ENCODE measurements around the gene ZNF444. TPM values are rescaled to one million over a fixed set of nuclear protein-coding genes. Genes with fewer than 3 reads are reported as not detected.

ZNF444 gene
- polyA plus RNA-seq, 2 of the 4 experiments (the other 2 are of a cell fraction), result 16.5 to 26.2 TPM

DNA sequence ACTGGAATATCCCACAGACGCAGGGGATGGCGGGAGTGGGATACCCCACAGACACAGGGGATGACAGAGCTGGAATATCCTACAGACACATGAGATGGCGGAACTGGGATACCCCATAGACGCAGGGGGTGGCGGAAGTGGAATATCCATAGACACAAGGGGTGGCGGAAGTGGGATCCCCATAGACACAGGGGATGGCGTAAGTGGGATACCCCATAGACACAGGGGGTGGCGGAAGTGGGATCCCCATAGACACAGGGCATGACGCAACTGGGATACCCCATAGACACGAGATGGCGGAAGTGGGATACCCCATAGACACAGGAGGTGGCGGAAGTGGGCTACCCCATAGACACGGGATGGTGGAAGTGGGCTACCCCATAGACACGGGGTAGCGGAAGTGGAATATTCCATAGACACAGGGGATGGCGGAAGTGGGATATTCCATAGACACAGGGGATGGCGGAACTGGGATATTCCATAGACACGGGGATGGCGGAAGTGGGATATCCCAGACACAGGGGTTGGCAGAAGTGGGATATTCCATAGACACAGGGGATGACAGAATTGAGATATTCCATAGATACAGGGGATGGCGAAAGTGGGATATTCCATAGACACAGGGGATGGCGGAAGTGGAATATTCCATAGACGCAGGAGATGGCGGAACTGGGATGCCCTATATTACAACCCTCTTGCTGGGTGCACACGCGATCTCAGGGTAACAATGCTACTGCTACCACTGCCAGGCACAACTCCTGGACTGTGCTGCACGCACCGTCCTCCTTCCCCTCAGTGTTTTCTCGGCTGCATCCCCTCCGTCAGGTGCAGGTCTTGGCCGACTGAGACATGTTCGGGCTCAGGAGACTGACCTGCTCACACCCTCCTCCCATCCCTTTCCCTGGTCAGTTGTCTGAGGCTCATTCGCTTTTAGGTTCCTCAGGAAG lies 48.1 kb upstream of the ZNF444 start:
- FAIRE-seq (no peak), ATAC-seq (no peak), DNase-seq (ENCODE audit: low read depth in 1 of 2, low spot score in 1 of 2) (no peak)
- Histone ChIP-seq H3K27ac (no peak overlapping the region; a peak in 1 of 6 replicates), H3K4me2 (peak overlapping the region; percentile 96), H3K4me1 (peaks cover 18% of the 10 kb centered on the region), H3K9me3 (no peaks in the 10 kb centered on the region), H3K4me3 (peak overlapping the region; percentile 54; the same call in 1 of the 3 replicates)
- CTCF ChIA-PET, result interaction anchor here (0.7 kb wide), 1 partner anchor 27 kb away, joined by 3 read pairs; no protein-coding TSS in a partner anchor
- POLR2A ChIA-PET, result no interaction called here
- TF ChIP-seq, protein P1, sequence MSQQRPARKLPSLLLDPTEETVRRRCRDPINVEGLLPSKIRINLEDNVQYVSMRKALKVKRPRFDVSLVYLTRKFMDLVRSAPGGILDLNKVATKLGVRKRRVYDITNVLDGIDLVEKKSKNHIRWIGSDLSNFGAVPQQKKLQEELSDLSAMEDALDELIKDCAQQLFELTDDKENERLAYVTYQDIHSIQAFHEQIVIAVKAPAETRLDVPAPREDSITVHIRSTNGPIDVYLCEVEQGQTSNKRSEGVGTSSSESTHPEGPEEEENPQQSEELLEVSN (IDR thresholded peaks at IDR 0.05; ENCODE audit: borderline replicate concordance, low read depth), result no peak
- TF ChIP-seq FOSL2 (IDR thresholded peaks at IDR 0.05) (no peak), FOSL2 (CRISPR knock-in tag; IDR thresholded peaks at IDR 0.05) (no peak)
- WGBS (ENCODE audit: missing lambda C conversion rate), result 95% methylated on average over 32 of the region's 32 CpGs

DNA sequence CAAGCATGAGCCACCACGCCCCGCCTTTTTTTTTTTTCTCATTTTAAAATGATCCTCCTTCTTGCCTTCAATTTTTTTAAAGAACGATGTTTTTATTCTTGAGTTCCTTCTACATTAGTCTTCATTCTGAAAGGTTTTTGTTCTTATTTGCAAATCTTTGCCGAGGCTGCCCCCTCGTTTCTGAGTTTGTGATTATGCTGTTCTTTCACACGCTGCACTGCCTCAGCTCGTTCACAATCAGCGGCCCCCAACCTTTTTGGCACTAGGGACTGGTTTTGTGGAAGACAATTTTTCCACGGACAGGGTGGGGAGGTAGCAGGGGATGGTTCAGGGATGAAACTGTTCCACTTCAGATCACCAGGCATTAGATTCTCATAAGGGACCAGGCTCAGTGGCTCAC lies 46.6 kb upstream of the ZNF444 start:
- Histone ChIP-seq H3K27ac (no peak overlapping the region), H3K4me1 (peaks cover 18% of the 10 kb centered on the region), H3K4me3 (no peak overlapping the region), H3K9me3 (no peaks in the 10 kb centered on the region), H3K4me2 (no peak overlapping the region)
- DNase-seq (ENCODE audit: low read depth in 1 of 2, low spot score in 1 of 2) (no peak), FAIRE-seq (no peak), ATAC-seq (no peak)
- TF ChIP-seq CHD4 (IDR thresholded peaks at IDR 0.05; ENCODE audit: borderline replicate concordance), result no peak
- TF ChIP-seq PBX3 (IDR thresholded peaks at IDR 0.05), result no peak
- no peak for TF ChIP-seq ZC3H11A (IDR thresholded peaks at IDR 0.05)
- TF ChIP-seq, protein P2, sequence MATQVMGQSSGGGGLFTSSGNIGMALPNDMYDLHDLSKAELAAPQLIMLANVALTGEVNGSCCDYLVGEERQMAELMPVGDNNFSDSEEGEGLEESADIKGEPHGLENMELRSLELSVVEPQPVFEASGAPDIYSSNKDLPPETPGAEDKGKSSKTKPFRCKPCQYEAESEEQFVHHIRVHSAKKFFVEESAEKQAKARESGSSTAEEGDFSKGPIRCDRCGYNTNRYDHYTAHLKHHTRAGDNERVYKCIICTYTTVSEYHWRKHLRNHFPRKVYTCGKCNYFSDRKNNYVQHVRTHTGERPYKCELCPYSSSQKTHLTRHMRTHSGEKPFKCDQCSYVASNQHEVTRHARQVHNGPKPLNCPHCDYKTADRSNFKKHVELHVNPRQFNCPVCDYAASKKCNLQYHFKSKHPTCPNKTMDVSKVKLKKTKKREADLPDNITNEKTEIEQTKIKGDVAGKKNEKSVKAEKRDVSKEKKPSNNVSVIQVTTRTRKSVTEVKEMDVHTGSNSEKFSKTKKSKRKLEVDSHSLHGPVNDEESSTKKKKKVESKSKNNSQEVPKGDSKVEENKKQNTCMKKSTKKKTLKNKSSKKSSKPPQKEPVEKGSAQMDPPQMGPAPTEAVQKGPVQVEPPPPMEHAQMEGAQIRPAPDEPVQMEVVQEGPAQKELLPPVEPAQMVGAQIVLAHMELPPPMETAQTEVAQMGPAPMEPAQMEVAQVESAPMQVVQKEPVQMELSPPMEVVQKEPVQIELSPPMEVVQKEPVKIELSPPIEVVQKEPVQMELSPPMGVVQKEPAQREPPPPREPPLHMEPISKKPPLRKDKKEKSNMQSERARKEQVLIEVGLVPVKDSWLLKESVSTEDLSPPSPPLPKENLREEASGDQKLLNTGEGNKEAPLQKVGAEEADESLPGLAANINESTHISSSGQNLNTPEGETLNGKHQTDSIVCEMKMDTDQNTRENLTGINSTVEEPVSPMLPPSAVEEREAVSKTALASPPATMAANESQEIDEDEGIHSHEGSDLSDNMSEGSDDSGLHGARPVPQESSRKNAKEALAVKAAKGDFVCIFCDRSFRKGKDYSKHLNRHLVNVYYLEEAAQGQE (IDR thresholded peaks at IDR 0.05), result no peak
- no peak for TF ChIP-seq MYC (IDR thresholded peaks at IDR 0.05; ENCODE audit: borderline replicate concordance, low read length)
- no peak for TF ChIP-seq CBX2 (IDR thresholded peaks at IDR 0.05; ENCODE audit: borderline replicate concordance, low read depth)
- TF ChIP-seq, protein P1 (IDR thresholded peaks at IDR 0.05; ENCODE audit: borderline replicate concordance, low read depth), result no peak
- TF ChIP-seq CEBPB (IDR thresholded peaks at IDR 0.05), result no peak
- TF ChIP-seq KDM1A (IDR thresholded peaks at IDR 0.05; ENCODE audit: low read depth), result no peak
- no peak for TF ChIP-seq NR3C1 (IDR thresholded peaks at IDR 0.05)
- TF ChIP-seq JUNB (IDR thresholded peaks at IDR 0.05), result no peak
- no peak for TF ChIP-seq SMC3 (IDR thresholded peaks at IDR 0.05)
- no peak for TF ChIP-seq ATOH8 (CRISPR knock-in tag; IDR thresholded peaks at IDR 0.05; ENCODE audit: low read depth)
- TF ChIP-seq EHMT2 (IDR thresholded peaks at IDR 0.05; ENCODE audit: low read depth), result no peak
- TF ChIP-seq RARB (CRISPR knock-in tag; IDR thresholded peaks at IDR 0.05), result no peak
- TF ChIP-seq EP300 (IDR thresholded peaks at IDR 0.05), result no peak
- WGBS (ENCODE audit: missing lambda C conversion rate), result 95% methylated on average over 8 of the region's 9 CpGs
- ChIA-PET CTCF (interaction anchor here (0.7 to 3.3 kb wide), 2 partner anchors 11 to 423 kb away, joined by 4 to 13 read pairs; no protein-coding TSS in a partner anchor), POLR2A (no interaction called here)

Measured in A549 (cell line).